Stimulated activated CD8-positive, alpha-beta memory T cell treated with anti-CD3 and anti-CD28 coated beads, Interleukin-15, amount 100 ng/mL, for 48 hours (primary cell): Measurements from ENCODE around the gene ZNF620.
"Not testable (repeated sequence)": the region's sequence is repeated elsewhere in the genome, so short reads cannot be mapped to it uniquely, and the experiment has no call there.

Source experiments
- DNase-seq, 2 donors: peaks; one replicate each; pipeline ENCODE4 v3.0.0-alpha.2; 2020; ENCODE audit warnings: low read depth in 2 of 2

ZNF620 gene

DNA sequence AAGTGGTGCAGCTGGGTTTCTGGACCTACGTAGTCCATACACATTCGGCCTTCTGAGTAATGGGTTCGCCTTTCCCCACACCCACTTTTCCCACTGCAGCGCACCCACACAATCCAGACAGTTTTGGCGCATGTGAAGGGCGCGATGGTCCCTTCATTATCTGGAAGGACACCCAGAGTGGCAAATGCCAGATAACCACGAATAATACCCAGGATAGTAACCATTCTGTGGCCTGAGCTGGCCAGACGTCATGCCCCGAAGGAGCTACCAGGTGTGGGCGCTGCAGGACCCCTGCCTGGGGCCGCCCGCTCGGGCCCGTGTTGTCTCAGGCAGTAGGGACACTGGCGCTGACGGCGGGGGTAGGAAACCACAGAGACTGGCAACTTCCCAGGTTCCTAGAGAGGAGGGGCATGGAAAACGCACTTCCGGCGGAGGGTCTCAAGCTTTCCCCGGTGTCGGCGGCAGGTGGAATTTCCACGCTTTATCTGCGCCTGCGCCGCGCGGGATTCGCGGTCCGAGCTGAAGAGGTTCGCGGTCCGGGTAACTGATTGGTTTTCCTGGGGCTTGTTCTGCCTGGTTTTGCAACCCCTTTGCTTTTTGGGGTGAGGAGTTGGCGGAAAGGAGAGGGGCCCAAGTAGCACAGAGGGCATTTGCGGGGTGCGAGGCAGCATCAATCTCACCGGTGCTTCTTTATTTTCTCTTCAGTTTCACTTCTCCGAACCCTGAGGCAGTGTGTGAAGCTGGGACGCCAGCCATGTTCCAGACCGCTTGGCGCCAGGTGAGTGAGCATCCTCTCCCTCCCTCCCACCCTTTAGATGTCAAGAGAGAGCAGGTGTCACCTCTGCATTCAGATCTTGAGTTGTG lies at the start of gene ZNF620:
TSS of gene ZNF620 (plus strand) at position 441 of the 864 bp plus-strand sequence. CDS start at position 755, 314 bp downstream.
- peak; percentile 32 to 49 for DNase-seq

DNA sequence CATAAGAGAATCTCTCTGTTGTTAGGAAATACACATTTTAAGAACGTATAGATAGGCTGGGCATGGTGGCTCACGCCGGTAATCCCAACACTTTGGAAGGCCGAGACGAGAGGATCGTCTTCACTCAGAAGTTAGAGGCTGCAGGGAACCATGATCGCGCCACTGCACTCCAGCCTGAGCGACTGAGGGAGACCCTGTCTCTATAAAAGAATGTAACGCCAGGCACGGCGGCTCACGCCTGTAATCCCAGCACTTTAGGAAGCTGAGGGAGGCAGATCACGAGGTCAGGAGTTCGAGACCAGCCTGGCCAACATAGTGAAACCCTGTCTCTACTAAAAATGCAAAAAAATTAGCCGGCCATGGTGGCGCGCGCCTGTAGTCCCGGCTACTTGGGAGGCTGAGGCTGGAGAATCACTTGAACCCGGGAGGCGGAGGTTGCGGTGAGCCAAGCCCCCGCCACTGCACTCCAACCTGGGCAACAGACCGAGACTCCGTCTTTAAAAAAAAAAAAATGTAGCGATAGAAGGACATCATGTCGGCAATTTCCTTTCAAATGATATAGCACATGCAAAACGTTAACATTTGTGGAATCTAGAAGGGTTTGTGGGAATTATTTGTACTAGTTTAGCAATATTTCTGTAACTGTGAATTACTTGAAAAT lies 49.4 kb upstream of the ZNF620 start:
- DNase-seq: no peak

DNA sequence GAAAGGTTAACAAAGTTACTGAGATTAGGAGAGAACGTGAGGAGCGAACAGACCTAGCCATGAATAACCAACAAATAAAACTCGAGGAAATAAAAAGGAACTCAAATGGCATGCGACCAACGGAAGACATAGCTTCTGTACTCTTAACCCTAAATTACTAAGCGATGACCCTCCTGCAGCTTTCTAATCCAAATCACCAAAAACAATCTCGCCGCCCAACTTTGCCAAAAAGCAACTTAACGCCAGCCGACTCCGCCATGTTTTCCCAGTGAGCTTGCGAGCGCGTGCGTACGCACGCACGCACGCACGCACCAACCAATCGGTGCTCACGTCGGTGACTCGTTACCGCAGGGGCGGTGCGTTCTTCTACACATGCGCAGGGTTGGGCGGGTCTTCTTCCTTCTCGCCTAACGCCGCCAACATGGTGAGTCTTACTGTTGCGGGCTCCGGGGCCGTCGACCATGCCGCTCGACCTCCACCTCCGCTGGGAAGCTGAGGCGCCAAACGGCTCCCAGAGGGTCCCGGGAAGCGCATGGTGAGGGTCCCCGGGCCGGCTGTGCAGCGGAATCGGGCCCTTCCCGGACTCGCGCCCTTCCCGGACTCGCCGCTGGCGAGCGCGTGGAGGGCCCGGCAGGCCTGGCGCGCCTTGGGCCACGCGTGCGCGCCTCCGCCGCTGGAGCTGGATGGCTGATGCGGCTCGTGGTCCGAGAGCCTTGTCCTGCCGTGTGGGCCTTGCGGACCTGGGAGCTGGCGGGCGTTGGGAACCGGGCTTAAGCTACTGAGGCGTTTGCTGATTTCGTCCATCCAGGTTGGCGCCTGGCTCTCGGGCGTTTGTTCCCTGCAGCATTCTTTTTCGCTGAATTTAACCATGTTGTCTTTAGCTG lies 48.7 kb upstream of the ZNF620 start, which contains the start of gene RPL14:
TSS of gene RPL14 (plus strand) at position 400 of the 884 bp plus-strand sequence. CDS start at position 533, 133 bp downstream.
- DNase-seq: peak; percentile 86 to 91

DNA sequence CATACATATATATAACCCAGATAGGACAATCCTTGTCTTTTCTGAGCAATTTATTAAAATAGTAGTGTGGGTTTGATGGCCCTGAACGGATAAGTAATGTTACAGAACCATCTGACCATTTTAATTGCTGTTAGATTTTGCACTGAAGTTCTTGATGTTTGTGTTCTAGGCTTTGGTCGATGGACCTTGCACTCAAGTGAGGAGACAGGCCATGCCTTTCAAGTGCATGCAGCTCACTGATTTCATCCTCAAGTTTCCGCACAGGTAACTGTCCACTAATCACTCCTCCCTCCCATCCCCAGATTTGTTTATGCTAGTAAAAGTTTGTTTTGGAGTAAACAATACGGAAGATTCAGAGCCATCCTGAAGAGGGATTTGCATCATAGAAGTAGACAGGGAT lies 47.4 kb upstream of the ZNF620 start:
- no peak for DNase-seq

DNA sequence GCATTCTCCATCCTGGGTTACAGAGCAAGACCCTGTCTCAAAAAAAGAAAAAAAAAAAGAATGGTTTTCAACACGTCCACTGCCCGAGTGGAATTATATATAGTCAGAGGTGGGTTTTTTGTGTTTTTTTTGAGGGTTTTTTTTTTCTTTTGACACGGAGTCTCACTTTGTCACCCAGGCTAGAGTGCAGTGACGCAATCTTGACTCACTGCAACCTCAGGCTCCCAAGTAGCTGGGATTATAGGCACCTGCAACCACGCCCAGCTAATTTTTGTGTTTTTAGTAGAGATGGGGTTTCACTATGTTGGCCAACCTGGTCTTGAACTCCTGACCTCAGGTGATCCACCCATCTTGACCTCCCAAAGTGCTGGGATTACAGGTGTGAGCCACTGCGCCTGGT lies 45.4 kb upstream of the ZNF620 start:
- peak in 1 of 2 donors; percentile 25 for DNase-seq

DNA sequence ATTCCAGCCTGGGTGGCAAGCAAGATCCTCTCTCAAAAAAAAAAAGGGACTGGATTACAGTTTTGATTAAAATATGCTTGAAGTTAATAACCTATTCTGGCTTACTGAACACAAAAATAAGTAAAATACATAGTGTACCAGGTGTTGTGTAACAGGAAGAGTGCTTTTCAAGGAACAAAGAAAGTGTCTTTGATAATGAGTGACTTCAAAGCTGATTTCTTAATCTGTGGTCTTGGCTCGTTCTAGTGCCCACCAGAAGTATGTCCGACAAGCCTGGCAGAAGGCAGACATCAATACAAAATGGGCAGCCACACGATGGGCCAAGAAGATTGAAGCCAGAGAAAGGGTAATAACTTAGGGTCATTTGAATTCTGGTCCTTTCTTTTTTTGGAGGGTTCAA lies 44.7 kb upstream of the ZNF620 start:
- DNase-seq: no peak

DNA sequence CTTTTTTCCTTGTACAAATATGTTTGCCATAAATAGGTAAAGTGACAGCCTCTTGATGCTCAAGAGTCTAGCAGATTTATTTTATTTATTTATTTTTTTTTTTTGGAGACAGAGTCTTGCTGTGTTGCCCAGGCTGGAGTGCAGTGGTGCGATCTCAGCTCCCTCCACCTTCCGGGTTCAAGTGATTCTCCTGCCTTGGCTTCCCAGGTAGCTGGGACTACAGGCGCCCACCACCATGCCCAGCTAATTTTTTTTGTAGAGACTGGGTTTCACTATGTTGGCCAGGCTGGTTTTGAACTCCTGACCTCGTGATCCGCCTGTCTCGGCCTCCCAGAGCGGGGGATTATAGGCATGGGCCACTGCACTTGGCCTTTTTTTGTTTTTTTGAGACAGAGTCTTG lies 43.0 kb upstream of the ZNF620 start:
- DNase-seq: not testable (repeated sequence)

DNA sequence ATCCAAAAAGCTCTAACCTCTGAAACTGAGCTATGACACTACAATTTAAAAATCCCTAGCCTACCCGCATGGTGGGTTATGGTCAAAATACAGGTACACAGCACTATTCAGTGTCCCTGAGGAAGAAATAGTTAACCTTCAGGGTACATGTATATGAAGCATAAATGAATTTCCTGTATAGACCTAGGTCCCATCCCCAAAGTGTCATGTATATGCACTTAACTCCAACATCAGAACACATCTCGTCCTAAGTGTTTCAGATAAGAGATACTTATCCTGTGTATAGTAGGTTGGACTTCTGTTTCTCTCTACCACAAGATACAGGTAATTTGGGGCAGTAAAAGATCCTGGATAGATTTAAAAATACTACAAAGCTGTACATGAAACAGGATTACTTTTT lies 42.3 kb upstream of the ZNF620 start:
- no peak for DNase-seq

DNA sequence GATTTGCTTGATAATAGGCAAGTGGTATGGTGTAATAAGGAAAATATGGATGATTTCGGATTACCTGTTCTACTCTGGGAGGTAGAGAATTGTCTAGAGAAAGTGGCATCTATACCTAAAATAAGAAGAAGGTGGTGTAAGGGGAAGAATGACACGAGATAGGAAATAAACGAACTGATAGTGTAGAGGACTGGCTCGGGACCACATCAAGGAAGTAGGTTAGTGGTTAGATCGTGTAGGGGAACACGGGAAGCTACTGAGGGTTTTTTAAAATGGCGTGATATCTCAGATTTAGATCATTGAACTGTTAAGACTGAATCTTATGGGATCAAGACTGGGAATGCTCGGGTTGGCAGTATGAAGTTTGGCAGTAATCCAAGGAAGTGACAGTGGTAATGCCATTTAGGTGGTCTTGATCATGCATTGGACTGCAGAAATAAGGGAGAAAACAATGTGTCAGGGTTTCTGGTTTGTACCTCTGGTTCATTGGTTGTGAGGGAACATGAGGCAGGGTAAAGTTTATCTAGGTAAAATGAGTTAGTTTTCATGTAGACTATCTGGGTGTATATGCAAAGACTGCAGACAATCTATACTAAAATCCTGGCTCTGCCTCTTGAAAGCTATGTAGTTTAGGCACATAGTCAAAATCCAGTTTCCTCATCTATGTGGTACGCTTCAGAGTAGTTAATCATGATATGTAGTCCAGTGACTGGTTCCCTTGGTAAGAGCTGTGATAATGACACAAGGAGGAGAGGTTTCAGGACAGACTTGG lies 41.3 kb upstream of the ZNF620 start:
- no peak for DNase-seq

DNA sequence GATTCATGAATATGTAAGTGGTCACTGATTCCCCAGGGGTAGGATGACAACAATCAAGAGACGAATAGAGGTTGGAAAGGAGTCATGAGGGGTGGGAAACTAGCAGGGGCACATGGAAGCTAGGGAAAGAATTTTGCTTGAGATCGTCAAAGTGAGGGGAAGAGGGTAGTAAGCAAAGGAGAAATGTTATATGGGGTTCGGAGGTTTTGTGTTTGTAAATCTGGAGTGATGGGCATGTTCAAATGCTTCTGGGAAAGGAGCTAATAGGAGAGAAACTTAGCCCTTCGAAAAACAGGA lies 40.8 kb upstream of the ZNF620 start:
- DNase-seq: no peak

DNA sequence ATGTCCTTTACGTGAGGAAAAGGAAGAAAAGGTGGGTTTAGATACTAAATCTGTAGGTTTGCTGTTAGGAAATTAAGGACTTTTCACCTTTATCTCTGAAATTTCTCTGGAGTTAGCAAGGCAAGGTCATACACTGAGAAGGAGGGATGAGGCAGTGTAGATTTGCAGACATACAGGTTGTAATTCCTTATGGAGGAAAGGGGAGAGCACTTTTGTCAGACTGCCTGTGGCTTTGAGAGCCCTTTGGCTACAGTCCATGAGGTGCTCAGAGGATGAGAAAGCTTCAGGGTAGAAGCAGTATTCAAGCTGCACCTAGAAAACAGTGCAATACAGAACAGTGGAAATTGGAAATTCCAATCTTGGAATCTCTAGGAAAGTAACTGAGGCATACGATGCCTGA lies 40.4 kb upstream of the ZNF620 start:
- no peak for DNase-seq

DNA sequence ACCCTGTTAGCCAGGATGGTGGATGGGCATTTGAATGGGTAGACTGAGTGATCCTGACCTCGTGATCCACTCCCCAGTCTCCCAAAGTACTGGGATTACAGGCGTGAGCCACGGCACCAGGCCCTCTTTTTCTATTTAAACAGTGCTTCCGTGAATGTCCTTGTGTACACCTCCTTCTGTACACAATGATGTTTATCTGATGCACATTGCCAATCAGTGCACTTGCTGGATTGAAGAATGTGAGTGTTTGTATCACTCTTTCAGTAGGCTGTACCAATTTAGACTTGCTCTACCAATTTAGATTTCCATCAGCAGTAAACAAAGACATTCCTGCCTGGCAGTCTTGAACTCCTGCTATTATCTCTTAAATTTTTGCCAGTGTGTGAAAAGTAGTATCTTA lies 37.8 kb upstream of the ZNF620 start:
- no peak for DNase-seq

DNA sequence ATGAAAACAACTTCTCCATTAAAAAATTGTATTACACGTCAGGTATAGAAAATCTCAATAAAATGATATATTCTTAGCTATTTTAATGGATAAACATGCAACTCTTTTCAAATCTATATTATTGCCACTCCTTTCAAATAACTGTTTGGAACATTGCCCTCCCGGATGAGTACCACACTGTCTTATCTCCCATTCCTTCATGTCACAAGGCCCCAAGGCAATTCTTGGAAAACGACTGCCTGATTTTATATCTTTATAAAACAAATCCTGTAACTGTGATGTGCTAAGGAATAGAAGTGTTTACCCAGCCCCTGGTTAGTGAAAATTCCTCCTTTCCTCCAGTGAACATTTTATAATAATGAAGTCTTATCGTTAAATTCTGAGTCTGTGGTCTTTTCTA lies 35.1 kb upstream of the ZNF620 start:
- no peak for DNase-seq

DNA sequence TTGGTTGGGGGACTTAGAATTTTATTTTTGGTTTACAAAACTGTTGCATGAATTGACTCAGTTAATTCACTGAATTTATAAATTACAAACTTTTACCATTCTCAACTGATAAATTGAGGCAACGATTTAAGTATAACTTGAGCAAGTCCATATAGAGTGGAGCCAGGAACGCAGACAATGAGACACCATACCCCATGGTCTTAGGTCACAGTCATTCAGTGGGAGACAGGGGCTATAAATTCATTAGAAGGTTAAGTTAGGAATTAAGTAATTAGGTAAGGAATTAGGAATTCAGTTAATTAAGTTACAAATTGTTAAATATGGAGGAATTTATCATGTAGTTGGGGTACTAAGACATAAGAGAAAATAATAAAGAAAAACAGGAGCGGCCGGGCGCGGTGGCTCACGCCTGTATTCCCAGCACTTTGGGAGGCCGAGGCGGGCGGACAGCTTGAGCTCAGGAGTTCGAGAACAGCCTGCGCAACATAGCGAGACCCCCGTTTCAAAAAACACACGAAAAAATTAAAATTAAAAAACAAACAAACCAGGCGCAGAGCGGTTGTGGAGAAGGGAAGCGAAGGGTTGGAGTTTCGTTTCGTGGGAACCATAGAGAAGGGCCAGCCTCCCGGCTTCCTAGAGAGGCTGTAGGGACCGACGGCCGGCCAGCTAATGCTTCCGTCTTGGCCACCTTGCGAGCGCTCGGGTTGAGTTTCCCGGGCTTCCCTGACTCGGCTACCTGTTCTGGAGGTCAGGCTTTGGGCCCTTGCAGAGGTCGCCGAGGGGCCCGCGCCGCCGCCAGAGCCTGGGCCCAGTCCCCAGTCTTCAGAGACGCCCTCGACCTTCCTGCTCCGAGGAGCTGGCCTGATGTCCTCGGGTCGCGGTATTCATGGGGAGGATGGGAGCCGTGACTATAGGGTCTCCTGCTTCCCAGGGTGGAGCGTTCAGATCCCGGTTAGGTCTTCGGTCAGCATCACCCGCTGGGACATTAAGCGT lies 29.1 kb upstream of the ZNF620 start, which contains the start of gene ZNF619:
TSS of gene ZNF619 (plus strand) at position 645 of the 993 bp plus-strand sequence. CDS start 858 bp downstream, outside the sequence.
- peak in 1 of 2 donors; percentile 21 for DNase-seq

DNA sequence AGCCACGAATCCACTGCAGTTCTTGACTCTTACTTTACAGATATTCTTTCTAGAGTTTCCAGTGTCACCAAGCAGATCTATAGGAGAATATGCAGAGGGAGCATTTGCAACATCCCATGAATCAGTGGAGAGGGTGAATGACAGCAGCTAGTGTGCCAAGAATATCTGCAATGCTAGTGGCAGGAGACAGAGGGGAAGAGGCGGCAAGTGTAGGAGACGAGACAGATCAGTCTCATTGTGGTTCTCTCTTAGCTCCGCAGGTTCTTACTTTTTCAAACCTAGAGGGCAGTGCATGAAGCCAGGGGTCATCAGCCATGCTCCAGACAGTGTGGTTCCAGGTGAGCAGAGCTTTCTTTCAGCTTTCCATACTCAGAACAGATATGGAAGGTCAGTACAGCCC lies 28.2 kb upstream of the ZNF620 start:
- DNase-seq: no peak

DNA sequence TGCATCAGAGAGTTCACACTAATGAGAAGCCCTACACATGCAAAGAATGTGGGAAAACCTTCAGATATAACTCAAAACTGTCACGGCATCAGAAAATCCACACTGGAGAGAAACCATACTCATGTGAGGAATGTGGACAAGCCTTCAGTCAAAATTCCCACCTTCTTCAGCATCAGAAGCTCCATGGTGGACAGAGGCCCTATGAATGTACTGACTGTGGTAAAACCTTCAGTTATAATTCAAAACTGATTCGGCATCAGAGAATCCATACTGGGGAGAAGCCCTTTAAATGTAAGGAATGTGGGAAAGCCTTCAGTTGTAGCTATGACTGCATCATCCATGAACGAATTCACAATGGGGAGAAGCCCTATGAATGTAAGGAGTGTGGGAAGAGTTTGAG lies 18.7 kb upstream of the ZNF620 start:
- no peak for DNase-seq

DNA sequence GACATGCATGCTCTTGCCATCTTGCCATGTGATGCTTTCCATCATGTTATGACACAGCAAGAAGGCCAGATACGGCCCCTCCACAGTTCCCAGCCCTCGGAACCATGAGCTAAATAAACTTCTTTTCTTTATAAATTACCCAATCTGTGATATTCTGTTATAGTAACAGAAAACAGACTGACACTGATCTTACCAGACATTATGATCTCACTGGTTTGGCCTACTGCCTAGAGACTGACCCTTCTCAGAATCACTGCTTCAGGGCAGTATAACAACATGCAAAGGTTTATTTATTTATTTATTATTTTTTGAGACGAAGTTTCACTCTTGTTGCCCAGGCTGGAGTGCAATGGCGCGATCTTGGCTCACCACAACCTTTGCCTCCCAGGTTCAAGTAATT lies 14.9 kb upstream of the ZNF620 start:
- DNase-seq: no peak

DNA sequence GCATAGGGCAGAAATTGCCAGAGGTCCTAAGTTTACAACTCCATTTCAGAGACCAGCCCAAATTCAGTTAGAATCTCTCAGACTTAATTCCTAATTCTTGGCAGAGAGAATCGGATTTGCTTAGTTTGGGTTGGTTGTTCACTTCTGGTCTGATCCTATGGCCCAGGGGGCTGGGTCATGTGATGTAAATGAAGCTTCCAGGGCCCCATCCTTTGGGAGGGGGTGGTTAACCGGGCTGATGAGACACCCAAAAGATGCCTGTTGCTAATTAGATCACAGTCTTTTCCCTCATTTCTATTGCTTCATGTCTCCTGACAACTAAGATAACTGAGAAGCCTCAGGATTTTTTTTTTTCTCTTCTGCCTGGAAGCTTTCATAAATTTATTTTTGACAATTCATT lies 11.1 kb upstream of the ZNF620 start:
- DNase-seq: no peak

DNA sequence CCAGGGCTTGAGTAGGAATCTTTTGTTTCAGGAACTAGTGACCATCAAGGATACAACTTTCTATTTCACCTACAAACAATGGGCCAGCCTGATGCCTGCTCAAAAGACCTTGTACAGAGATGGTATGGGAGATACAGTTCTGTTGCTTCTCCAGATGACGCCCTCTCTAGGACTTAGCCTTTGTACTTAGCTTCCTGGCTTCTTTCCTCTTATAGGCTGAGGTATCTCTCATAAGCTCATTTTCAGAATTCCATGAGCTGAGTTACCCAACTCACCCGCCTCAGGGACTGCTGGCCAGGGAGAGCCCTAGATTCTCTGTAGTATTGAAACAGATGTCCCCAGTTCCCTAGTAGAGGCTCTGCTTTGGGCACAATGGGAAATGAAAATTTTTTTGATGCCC lies 8.6 kb upstream of the ZNF620 start:
- no peak for DNase-seq

DNA sequence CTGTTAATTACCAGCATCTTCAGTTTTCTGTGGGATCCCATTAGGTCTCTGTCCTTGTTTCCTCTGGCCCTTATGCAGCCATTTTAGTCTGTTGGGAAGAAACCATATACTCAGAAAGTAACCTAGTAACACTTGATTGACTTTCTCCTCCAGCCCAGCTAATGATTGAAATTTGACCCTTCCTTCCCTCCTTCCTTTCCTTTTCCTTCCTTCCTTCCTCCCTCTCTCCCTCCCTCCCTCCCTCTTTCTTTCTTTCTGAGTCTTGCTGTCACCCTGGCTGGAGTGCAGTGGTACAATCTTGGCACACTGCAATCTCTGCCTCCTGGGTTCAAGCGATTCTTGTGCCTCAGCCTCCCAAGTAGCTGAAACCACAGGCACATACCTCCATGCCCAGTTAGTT lies 5.9 kb upstream of the ZNF620 start:
- DNase-seq: no peak
